Putamen (tissue), 1 donor: Measurements from ENCODE around the gene CAND1.

Source experiments
- DNase-seq: peaks from one replicate; pipeline ENCODE4 v3.0.0-alpha.2; 2016; ENCODE audit warnings: low spot score

CAND1 gene

GRCh38 chr12:67280572-67280971 lies 11.4 kb downstream of the CAND1 start:
- DNase-seq: no peak

GRCh38 chr12:67284561-67284960 lies 15.4 kb downstream of the CAND1 start:
- DNase-seq: no peak

- DNase-seq: no peak
Measured at GRCh38 chr12:67286257-67286656, 17.1 kb downstream of the CAND1 start.

- DNase-seq: no peak
Measured at GRCh38 chr12:67287311-67287710, 18.2 kb downstream of the CAND1 start.

- DNase-seq: no peak
Measured at GRCh38 chr12:67288561-67288960, 19.4 kb downstream of the CAND1 start.

GRCh38 chr12:67290378-67290777 lies 21.2 kb downstream of the CAND1 start:
- DNase-seq: no peak

- DNase-seq: no peak
Measured at GRCh38 chr12:67299526-67299925, 30.4 kb downstream of the CAND1 start.

- DNase-seq: no peak
Measured at GRCh38 chr12:67299926-67300325, 30.8 kb downstream of the CAND1 start.

- no peak for DNase-seq
Measured at GRCh38 chr12:67302162-67302561, 33.0 kb downstream of the CAND1 start.

GRCh38 chr12:67305544-67305943 lies 36.4 kb downstream of the CAND1 start:
- DNase-seq: no peak

GRCh38 chr12:67306712-67307111 lies 37.6 kb downstream of the CAND1 start:
- no peak for DNase-seq

- no peak for DNase-seq
Measured at GRCh38 chr12:67315661-67316060, 46.5 kb downstream of the CAND1 start.

- no peak for DNase-seq
Measured at GRCh38 chr12:67318786-67319185, 49.6 kb downstream of the CAND1 start.

- no peak for DNase-seq
Measured at GRCh38 chr12:67319936-67320335, 50.8 kb downstream of the CAND1 start.

- no peak for DNase-seq
Measured at GRCh38 chr12:67320614-67321295, 51.6 kb downstream of the CAND1 start.

GRCh38 chr12:67322580-67322979 lies 53.4 kb downstream of the CAND1 start:
- no peak for DNase-seq

- no peak for DNase-seq
Measured at GRCh38 chr12:67323007-67323406, 53.8 kb downstream of the CAND1 start.

GRCh38 chr12:67326637-67327036 lies 57.5 kb downstream of the CAND1 start:
- no peak for DNase-seq

- no peak for DNase-seq
Measured at GRCh38 chr12:67327466-67327865, 58.3 kb downstream of the CAND1 start.

GRCh38 chr12:67331123-67331522 lies 62.0 kb downstream of the CAND1 start:
- no peak for DNase-seq

- DNase-seq: no peak
Measured at GRCh38 chr12:67331828-67332227, 62.7 kb downstream of the CAND1 start.

GRCh38 chr12:67333649-67334048 lies 64.5 kb downstream of the CAND1 start:
- DNase-seq: no peak

- DNase-seq: no peak
Measured at GRCh38 chr12:67338426-67338825, 69.3 kb downstream of the CAND1 start.

GRCh38 chr12:67339530-67339929 lies 70.4 kb downstream of the CAND1 start:
- DNase-seq: no peak
